Embryonic facial prominence (tissue), 1 donor: Measurements from ENCODE around the gene QRFPR.
"Not testable (repeated sequence)": the region's sequence is repeated elsewhere in the genome, so short reads cannot be mapped to it uniquely, and the experiment has no call there.

Experiments
- DNase-seq: peaks from one replicate; pipeline ENCODE4 v3.0.0-alpha.2; 2016; ENCODE audit errors: extremely low spot score

The QRFPR gene

DNA sequence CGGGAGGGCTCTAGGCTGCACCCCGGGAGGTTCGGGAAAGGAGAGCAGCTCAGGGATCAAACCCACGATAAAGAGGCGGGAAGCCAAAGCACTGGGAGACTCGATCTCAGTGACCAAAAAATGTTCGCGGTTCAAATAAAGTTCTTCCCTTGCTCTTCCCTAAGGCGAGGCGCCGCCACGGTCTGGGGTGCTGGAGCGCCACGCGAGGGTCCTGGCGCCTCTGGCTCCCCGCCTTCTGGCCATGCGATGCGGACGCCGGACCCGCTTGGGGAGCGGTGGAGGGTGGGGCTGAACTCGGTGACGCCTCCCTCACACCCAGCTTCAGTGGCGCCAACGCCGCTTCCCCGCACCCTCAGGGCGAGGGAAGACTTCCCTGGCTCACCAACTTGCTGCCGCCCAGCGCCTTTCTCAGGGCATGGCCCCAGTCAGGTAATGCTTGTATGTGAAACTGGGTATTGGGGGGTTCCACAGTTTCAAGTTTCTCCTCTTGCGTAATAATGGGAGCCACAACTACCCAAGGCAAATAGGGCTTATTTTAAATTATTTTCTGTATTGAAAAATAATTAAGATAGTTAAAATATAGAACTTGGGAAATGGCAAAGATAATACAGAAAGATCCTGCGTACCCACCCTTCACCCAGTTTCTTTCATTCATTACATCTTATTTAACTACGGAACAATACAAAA lies at the start of gene QRFPR:
TSS of gene QRFPR (minus strand) at position 243 of the 687 bp plus-strand sequence. CDS start 371 bp downstream, outside the sequence.
- peak; percentile 12 for DNase-seq

DNA sequence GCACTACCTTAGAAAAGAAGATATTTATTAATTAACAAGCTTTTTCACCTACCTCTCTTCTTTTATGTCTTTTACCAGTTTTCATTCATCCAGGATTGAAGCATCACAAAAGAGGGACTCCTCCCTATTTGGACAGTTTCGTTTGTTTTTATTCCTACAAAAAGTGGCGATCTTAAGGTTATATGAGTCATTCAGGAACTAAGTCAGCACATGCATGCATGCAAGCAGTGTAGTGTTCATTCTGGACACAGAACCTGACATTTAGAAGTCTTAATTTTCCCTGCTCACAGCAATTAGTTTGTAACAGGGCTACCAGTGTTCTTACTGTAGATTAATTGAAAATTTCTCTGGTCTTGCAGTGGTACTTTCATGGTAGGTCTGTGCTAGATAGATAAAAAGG lies 47.9 kb upstream of the QRFPR start:
- no peak for DNase-seq

DNA sequence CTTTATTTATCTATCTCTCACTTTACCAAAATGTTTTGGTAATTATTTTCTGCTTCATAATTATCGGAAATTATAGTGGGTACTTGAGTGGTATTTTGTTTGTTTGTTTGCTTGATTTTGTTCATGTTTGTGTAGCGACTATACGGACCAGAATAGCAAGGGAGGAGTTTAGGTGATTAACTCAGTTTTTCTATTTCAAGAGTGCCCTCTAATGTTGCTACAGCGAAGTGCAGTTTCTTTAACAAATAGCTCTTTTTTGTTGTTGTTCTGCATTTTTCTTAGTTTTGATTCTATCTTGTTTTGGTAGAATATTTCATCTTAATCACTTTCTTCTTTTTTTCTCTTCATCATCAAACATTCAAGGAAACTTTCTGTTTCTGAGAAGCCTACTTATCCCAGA lies 40.8 kb upstream of the QRFPR start:
- DNase-seq: no peak

DNA sequence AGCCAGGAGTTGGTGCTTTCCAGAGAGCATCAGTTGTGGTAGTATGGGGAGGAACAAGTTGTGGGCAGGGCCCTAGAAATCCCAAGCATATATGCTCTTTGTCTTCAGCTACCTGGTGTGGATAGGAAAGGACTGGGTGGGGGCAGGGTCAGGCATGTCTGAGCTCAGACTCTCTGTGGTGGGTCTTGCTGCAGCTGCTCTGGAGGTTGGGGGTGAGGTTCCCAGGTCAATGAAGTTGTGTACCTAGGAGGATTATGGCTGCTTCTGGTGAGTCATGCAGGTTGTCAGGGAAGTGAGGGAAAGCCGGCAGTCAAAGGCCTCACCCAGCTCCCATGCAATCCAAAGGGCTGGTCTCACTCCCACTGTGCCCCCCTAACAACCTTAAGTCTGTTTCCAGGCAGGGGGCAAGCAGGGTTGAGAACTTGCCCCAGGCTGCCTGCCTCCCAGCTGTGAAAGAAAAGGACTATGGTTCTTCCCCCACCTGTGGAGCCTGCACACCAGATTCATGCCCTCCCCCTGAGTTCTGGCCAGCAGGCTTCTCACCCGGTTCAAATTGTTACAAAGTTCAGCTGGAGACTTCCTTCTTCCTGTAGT lies 30.4 kb upstream of the QRFPR start:
- DNase-seq: no peak

DNA sequence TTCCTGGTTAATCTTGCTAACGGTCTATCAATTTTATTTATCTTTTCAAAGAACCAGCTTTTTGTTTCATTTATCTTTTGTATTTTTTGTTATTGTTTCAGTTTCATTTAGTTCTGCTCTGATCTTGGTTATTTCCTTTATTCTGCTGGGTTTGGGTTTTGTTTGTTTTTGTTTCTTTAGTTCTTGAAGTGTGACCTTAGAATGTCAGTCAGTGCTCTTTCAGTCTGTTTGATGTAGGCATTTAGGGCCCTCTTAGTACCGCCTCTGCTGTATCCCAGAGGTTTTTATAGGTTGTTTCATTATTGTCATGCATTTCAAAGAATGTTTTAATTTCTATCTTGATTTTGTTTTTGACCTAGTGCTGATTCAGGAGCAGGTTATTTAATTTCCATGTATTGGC lies 27.7 kb upstream of the QRFPR start:
- not testable (repeated sequence) for DNase-seq

DNA sequence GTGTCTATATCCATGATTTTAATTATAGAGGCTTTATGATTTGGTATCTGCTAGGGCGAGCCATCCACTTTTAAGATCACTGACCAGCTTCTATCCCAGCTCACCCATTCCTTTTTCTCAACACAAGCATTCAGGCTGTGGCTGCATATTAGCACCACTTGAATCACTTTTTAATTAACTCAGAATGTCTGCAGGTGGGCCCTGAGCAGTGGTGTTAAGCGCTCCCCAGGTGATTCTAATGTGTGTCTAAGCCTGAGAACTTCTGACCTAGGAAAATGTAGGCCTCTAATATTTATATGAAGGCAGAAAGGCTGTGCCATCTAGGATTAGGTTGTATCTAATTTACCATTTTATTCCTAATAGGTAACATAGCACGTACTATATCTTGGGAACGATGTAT lies 19.8 kb upstream of the QRFPR start:
- no peak for DNase-seq

DNA sequence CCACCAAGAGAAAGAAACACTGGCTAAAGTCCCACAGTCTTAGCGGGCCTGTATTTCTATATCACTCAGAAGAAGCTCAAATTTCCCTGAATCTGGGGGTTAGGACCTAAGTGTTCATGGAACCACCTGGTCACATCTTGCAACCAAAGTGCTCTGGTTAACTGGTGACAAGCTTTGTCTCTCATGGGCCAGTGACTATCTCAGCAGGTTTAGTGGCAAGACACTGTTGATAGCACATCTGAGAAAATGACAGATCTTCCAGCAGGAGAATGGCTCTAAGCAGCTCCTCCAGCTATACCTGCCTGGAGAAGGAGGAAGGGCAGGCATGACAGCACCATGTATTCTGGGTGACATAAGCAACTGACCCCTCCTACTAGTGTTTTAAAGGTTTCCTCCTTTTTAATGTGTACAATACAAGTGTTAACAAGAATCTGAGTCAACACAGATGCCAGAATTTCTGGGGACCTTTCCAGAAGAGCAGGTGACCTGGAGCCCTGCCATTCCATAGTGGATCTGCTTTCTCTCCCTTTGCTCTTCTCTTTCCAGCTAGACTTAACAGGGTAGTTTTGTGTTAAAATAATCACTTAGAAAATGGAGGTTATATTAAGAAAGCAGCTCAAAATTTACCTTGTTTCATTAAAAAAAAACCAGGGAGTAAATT lies 17.3 kb upstream of the QRFPR start:
- DNase-seq: no peak

DNA sequence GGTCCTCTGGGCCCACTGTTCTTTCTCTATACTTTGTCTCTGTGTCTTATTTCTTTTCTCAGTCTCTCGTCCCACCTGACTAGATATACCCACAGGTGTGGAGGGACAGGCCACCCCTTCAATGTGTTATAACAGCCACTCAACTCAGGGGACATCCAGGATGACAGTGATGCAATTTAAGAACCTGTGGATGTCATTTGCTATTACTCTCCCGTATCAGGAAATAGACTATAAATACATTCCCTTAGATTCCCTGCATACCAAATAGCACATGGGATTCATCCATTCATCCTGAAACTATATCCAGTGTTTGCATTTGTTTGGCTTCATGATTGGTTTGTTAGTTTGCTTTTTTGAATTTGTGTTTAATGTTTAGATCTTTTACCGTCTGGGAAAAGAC lies 16.6 kb upstream of the QRFPR start:
- DNase-seq: no peak

DNA sequence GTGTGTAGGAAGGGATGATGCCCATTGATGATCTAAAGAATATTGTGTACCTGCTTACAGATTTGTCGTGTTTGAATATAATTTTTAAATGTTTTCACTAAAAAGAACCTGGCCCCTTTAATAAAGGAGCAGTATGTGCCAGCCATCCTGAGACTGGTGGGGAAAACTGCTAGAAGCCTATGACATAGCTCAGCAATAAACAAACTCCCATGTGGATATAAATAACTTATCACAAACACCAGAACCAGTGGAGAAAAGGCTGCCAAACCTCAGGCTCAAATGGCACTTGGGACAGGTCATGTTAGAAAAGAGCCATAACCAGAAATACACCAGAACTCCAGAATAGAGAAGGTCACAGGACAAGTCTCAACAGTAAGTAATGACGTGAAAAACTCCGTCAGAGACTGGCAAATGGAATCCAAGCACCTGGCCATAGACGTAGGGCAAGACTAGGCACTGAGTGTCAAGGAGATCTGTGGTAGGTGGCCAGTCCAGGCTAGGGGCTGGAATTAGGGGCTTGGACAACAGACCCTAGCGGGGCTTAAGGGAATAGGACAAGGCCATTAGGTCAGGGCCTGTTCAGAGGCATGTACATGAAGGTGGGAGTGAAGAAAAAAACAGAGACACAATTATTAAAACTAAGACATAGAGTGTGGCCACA lies 11.7 kb upstream of the QRFPR start:
- DNase-seq: no peak

DNA sequence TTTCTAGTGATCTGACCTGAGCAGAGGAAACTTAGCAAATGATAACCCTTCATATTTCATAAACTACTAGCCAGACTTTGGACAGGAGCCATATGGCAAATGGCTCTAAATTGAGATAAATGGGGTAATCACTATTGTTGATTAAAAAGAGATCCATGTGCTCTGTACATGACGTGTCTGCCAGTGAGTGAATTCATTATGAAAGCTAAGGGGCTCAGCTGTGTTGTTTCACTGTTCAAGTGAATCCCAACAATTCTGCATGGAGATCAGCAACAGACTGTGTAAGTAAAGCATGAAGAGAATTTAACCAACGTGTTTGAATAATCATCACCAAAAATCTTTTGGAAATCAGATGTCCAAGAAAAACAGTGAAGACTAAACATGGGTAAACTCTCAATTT lies 9.5 kb upstream of the QRFPR start:
- no peak for DNase-seq

DNA sequence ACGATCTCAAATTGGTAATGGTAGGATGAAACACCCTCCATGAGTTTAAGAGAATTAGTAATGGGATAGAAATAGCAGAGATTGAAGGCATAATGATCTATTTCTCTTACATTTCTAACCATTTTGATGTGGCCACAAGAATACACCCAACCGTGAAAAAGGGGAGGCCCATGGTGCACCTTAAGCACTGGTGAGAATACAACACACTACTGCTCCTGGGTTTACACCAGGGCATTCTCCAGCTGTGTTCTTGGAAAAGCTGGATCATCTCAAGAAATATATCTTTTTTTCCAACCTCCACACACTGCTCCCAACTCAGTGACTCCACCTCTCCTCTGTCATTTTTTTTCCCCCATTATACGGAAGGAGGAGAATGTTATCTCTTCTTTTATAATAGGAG lies 1.5 kb downstream of the QRFPR start:
- no peak for DNase-seq

DNA sequence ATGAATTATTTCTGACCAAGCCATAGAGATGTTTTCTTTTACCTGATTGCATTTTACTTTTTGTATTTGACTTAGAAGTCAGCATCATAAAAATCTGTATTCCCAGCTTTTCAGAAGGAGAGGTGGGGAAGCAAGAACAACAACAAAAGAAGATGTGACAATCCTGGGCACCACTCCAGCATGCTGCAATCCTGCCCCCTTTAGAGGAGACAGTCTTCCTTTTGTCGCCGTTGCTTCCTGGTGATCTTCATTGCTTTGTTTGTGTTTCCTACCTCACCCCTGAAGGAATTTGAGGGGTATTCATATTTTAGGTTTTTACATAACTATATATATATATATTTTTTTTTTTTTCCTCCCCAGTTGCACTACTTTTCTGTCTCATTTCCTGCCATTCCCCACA lies 3.7 kb downstream of the QRFPR start:
- DNase-seq: no peak

DNA sequence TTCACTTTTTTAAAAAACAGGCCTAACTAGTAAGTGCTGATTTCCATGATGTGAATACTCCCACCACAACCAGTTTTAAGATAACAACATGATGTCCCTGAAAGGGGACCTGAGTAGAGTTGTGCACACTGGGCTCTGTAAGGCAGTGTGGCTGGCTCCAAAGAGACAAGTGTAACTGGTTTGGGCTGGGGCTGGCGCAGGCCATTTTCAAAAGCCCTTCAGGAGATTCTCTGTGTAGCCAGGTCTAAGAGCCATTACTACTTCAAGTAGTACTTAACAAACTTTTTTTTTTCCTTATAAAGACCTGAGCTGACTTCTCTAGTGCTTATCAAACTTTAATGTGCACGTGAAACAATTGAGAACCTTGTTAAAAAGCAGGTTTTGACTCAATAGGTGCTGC lies 4.3 kb downstream of the QRFPR start:
- DNase-seq: no peak

DNA sequence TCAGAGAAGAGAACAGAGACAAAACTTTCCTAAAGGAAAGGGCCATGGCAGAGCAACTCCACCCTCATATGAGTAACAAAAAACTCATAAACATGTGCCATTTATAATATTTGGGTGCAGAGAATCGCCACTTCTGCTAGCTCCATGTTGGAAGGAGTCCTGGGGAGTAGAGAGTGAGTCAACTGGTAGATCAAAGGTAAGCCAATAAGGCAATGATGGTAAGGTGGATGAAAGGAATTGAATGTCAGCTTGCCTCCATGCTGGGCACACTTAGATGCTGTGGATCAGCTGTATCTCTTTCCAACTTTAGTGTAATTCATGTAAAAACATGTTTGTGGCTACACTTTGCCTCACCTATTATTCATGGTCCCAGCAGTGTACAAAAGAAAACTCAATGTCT lies 4.7 kb downstream of the QRFPR start:
- no peak for DNase-seq

DNA sequence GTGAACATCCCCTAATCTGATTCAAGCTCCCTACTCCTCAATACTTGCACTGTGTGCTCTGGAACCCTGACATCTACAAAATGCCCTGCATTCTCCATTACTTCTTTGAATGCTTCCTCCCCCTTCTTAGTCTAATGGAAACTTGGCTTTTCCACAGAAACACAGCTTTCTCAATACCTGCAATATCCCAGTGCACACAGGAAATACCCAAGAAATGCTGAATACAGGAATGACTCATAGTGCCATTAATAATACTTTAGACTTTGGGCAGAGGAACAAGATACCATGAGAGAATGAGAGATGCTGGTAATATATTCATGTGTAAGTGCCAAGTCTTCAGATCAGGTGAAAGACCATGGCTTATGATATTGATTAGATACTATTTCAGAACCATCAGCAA lies 5.6 kb downstream of the QRFPR start:
- DNase-seq: no peak

DNA sequence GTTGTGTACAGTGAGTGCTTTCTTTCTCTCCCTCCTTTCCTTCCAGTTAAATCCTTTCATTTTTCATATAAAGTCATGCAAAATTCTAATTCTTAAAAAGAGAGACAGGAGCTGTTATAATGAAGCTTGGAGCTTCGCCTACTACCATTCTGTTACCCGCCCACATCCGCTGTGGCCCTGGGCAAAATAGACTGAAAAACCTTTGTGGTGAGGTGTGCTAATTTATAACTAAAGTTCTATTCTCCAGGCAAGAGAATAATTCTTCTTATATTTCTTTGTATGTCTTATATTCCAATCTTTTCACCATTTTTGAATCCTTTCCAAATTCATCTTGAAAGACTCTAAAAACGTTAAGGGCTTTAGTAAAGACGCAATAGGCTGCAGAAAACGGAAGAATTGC lies 7.0 kb downstream of the QRFPR start:
- no peak for DNase-seq

DNA sequence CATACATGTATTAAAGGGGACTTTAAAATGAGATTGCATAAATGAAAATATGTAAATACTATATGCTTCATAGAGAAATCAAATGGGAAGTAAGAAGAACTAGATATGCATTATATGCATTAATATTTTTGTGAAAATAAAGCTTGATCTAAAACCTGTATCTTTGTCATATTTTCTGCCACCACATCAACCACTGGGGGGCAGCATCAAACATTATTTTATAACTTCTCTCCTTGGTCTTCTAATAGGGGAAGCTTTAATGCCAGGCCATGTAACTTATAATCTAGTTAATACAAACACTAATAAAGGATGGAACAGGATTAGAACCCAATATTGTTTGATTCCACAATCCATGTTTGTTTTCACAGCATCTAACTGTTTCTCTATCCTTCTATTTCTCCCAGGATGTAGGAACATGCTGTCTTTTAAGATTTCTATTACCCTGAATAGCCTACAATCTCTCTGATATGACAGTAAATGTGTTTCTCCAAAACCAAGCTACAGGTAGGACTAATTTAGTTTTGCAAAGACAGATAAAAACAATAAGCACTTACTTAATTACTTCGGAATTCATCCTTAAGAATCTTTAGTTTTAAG lies 10.0 kb downstream of the QRFPR start:
- DNase-seq: no peak

DNA sequence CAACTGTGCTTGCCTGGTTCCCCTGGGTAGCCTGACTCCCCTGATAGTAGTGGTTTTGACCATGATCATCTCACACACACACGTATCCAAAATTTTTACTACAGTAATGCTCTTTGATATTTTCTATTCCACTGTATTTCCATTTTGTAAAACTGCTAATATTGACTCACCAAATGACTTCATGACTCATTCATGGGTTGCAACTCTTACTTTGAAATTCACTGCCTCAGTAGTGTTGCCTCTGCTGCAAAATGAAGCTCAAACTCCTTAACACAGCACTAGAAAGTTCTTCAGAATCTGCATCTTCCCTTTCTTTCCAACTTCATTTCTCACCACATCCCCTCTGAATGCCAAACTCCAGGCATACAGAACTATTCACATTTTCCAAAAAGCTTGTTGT lies 20.3 kb downstream of the QRFPR start:
- no peak for DNase-seq

DNA sequence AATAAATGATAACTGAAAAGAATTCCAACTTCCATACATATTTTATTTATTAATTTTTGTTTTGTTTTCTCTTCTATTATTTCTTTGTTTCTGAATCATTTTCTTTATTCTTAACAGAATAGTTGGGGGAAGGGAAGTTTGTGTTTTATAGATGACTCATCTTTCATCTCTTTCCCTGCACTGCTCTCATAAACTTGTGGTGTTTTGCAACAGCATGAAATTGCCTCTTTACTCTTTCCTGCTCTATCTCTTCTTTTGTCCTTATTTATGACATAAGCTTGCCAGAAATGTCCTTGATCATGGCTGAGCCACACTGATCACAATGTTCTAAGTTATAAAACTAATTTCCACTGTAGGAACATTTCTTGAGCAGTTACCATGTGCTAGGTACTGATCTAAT lies 22.3 kb downstream of the QRFPR start:
- no peak for DNase-seq

DNA sequence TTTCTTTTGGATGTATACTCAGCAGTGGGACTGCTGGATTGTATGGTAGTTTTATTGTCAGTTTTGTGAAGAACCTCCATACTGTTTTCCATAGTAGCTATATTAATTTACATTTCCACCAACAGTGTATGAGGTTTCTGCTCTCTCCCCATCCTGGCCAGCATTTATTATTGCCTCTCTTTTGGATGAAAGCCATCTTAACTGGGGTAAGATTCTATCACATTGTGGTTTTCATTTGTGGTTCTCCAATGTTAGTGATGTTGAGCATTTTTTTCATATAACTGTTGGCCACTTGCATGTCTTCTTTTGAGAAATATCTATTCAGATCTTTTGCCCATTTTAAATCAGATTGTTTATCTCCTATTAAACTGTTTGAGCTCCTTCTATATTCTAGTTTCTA lies 27.6 kb downstream of the QRFPR start:
- no peak for DNase-seq

DNA sequence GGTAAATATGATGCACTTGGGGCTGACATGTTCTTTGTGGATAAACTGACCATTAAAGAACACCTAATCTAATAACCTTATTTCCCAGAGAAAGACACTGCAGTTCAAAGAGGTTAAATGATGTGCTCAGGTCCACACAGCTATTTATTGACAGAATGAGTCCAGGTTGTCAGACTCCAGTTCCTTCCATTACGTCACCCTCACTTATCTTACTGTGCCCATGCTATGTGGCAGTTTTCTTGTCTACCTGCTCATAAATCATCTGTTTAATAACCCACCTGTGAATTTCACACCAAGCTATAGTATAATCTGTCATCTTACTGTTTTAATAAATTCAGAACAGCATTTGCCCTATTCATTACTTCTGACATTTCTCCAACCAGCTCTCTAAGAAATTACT lies 36.7 kb downstream of the QRFPR start:
- no peak for DNase-seq

DNA sequence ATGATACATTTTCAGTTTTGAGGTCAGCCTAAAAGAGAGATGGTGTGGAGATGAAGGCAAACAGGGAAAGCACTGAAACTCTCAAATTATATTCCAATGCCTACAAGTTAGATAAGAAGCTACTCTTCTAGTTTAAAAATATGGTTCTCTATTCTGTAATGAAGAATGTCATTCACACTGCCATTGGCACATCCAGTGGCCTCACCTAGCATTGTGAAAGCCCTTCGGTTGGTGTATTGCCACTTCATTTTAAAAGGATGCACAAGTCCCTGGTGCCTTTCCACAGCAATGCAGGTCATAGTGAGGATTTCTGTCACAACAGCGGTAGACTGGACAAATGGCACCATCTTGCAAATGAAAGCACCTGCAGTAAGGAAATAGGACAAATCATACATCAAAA lies 40.6 kb downstream of the QRFPR start:
- no peak for DNase-seq

DNA sequence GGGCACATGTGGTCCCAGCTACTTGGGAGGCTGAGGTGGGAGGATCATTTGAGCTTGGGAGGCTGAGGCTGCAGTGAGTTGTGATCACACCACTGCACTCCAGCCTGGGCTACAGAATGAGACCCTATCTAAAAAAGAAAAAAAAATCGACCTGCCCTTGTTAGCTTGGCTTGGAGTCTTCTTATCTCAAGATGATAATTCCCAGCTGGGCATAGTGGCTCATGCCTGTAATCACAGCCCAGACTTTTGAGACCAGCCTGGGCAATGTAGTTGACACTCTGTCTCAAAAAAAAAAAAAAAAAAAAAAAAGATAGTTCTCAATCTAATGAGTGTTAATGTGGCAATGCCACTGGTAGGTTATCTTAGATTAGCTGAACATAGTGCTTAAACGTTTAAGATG lies 41.0 kb downstream of the QRFPR start:
- DNase-seq: no peak
